SK-N-SH treated with all-trans-retinoic acid at 6 μM for 48 hours (cell line): ENCODE measurements around the gene BEND5.

Experiments
- ARNTL ChIP-seq: fragments of 450-650 bp; formaldehyde crosslinking; IDR thresholded peaks from 2 replicates; pipeline ENCODE4 v1.5.0; 2020; ENCODE audit warnings: low read depth, mild to moderate bottlenecking, moderate library complexity, borderline replicate concordance
- ESRRG ChIP-seq: fragments of 250-450 bp; sonication (Bioruptor Pico); IDR thresholded peaks from 2 replicates; pipeline ENCODE4 v1.6.1; 2021; ENCODE audit warnings: mild to moderate bottlenecking
- OSR1 ChIP-seq: fragments of 250-450 bp; sonication (Bioruptor Pico); IDR thresholded peaks from 2 replicates; pipeline ENCODE4 v1.8.0; 2022; ENCODE audit warnings: moderate library complexity, mild to moderate bottlenecking, inconsistent platforms
- PATZ1 ChIP-seq: fragments of 250-450 bp; sonication (Bioruptor Pico); IDR thresholded peaks from 2 replicates; pipeline ENCODE4 v1.8.0; 2020; ENCODE audit warnings: mild to moderate bottlenecking, moderate library complexity, borderline replicate concordance
- POU6F1 ChIP-seq: fragments of 250-450 bp; sonication (Bioruptor Pico); IDR thresholded peaks from 2 replicates; pipeline ENCODE4 v1.8.0; 2021; ENCODE audit warnings: low read depth, mild to moderate bottlenecking, moderate library complexity, borderline replicate concordance
- ZFP3 ChIP-seq: fragments of 250-450 bp; sonication (Bioruptor Pico); IDR thresholded peaks from 2 replicates; pipeline ENCODE4 v1.5.0; 2020; ENCODE audit warnings: mild to moderate bottlenecking, moderate library complexity
- TF ChIP-seq, protein P1 (sequence below): fragments of 250-450 bp; sonication (Bioruptor Pico); IDR thresholded peaks from 2 replicates; pipeline ENCODE4 v1.5.1; 2020; ENCODE audit warnings: low read depth, mild to moderate bottlenecking, moderate library complexity

- TF ChIP-seq OSR1 (CRISPR knock-in tag) (no peak), PATZ1 (CRISPR knock-in tag) (no peak), ESRRG (CRISPR knock-in tag) (no peak), ZFP3 (CRISPR knock-in tag) (no peak), POU6F1 (CRISPR knock-in tag) (no peak), ARNTL (no peak)
- TF ChIP-seq, protein P1, sequence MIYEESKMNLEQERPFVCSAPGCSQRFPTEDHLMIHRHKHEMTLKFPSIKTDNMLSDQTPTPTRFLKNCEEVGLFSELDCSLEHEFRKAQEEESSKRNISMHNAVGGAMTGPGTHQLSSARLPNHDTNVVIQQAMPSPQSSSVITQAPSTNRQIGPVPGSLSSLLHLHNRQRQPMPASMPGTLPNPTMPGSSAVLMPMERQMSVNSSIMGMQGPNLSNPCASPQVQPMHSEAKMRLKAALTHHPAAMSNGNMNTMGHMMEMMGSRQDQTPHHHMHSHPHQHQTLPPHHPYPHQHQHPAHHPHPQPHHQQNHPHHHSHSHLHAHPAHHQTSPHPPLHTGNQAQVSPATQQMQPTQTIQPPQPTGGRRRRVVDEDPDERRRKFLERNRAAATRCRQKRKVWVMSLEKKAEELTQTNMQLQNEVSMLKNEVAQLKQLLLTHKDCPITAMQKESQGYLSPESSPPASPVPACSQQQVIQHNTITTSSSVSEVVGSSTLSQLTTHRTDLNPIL = no peak
Measured at GRCh38 chr1:48746906-48747305, 29.8 kb downstream of the BEND5 start.
